AG04449 (cell line): ENCODE data around the gene VWA2.

Experiments
- CTCF ChIA-PET: fragments of 350-600 bp; formaldehyde crosslinking; extraction: SDS; loops from one replicate; lab custom pipeline; 2021; ENCODE audit warnings: antibody characterized with exemption; lab: Yijun Ruan, JAX
- POLR2A ChIA-PET: fragments of 400-600, 350-600 bp; formaldehyde crosslinking; extraction: SDS; loops from one replicate; lab custom pipeline; 2020; ENCODE audit warnings: antibody characterized with exemption, inconsistent platforms; lab: Yijun Ruan, JAX
- DNase-seq: peaks from one replicate; pipeline ENCODE4 v3.0.0-alpha.2; 2010; ENCODE audit warnings: low read depth, low spot score
- H3K4me3 ChIP-seq: 2 replicates; pipeline ENCODE4 v1.5.1; 2011; ENCODE audit warnings: low read depth, mild to moderate bottlenecking, control low read depth, low read length
- CTCF ChIP-seq: IDR thresholded peaks from one replicate; pipeline ENCODE4 v1.5.1; 2011; ENCODE audit warnings: mild to moderate bottlenecking, moderate library complexity, low read length, control low read depth, inconsistent platforms; ENCODE audit not compliant: insufficient read depth; ENCODE audit errors: missing control alignments

Gene VWA2

GRCh38 chr10:114239117-114239993 lies at the start of gene VWA2:
Gene VWA2 (plus strand): TSS chr10:114239254. CDS start chr10:114248714, 9,460 bp downstream.
- no peak for DNase-seq
- TF ChIP-seq CTCF, result no peak
- POLR2A ChIA-PET, result no interaction called here
- CTCF ChIA-PET, result no interaction called here
- H3K4me3 ChIP-seq, result no peak within 1 kb of the TSS

GRCh38 chr10:114189700-114190099 lies 49.4 kb upstream of the VWA2 start:
- ChIA-PET POLR2A (no interaction called here), CTCF (no interaction called here)
- DNase-seq, result no peak
- no peak overlapping the region for H3K4me3 ChIP-seq
- no peak for TF ChIP-seq CTCF

- H3K4me3 ChIP-seq, result no peak overlapping the region
- CTCF ChIA-PET, result no interaction called here
- POLR2A ChIA-PET, result no interaction called here
- no peak for DNase-seq
- TF ChIP-seq CTCF, result no peak
Observed at GRCh38 chr10:114195079-114195478, 44.0 kb upstream of the VWA2 start.

GRCh38 chr10:114199239-114199638 lies 39.8 kb upstream of the VWA2 start:
- no peak overlapping the region for H3K4me3 ChIP-seq
- DNase-seq, result no peak
- POLR2A ChIA-PET, result no interaction called here
- no peak for TF ChIP-seq CTCF
- CTCF ChIA-PET, result no interaction called here

- CTCF ChIA-PET, result no interaction called here
- H3K4me3 ChIP-seq, result no peak overlapping the region
- POLR2A ChIA-PET, result no interaction called here
- no peak for TF ChIP-seq CTCF
- no peak for DNase-seq
Observed at GRCh38 chr10:114202812-114203211, 36.2 kb upstream of the VWA2 start.

GRCh38 chr10:114206902-114207301 lies 32.2 kb upstream of the VWA2 start:
- H3K4me3 ChIP-seq, result no peak overlapping the region
- no peak for DNase-seq
- POLR2A ChIA-PET, result no interaction called here
- no peak for TF ChIP-seq CTCF
- CTCF ChIA-PET, result interaction anchor here (0.6 kb wide), 1 partner anchor 96 kb away, joined by 5 read pairs; no protein-coding TSS in a partner anchor
